ENCODE data around the gene KCNIP2.

GRCh38 chr10:101892782-101893391, 49.3 kb upstream of the KCNIP2 start:
- no peak for TF ChIP-seq CTCF (IDR thresholded peaks at IDR 0.05)
- no peak for TF ChIP-seq POLR2A (IDR thresholded peaks at IDR 0.05)
